DMS53 treated with DMSO at 0.1 percent for 48 hours (cell line): Measurements from ENCODE around the gene ZCCHC7.
"Not testable (repeated sequence)": the region's sequence is repeated elsewhere in the genome, so short reads cannot be mapped to it uniquely, and the experiment has no call there.

Experiments used
- DNase-seq: peaks from one replicate; lab custom pipeline; 2025; ENCODE audit not compliant: unreplicated experiment; lab: John Stamatoyannopoulos, UW

Gene ZCCHC7

GRCh38 chr9:37203456-37203855 lies 83.1 kb downstream of the ZCCHC7 start:
- not testable (repeated sequence) for DNase-seq

- no peak for DNase-seq
These were observed 85.8 kb downstream of the ZCCHC7 start for GRCh38 chr9:37206121-37206620.

- DNase-seq, result peak; percentile 16
These were observed 89.3 kb downstream of the ZCCHC7 start for GRCh38 chr9:37209431-37210386.

- no peak for DNase-seq
These were observed 90.6 kb downstream of the ZCCHC7 start for GRCh38 chr9:37210737-37211523.

- no peak for DNase-seq
These were observed 92.1 kb downstream of the ZCCHC7 start for GRCh38 chr9:37212435-37212834.

GRCh38 chr9:37215381-37215780 lies 95.0 kb downstream of the ZCCHC7 start:
- no peak for DNase-seq

- DNase-seq, result no peak
These were observed 95.5 kb downstream of the ZCCHC7 start for GRCh38 chr9:37215830-37216229.

GRCh38 chr9:37217161-37217560 lies 96.8 kb downstream of the ZCCHC7 start:
- DNase-seq, result no peak

- no peak for DNase-seq
These were observed 98.5 kb downstream of the ZCCHC7 start for GRCh38 chr9:37218800-37219425.

- DNase-seq, result no peak
These were observed 100.6 kb downstream of the ZCCHC7 start for GRCh38 chr9:37220971-37221370.

- DNase-seq, result no peak
These were observed 101.2 kb downstream of the ZCCHC7 start for GRCh38 chr9:37221489-37222106.

- no peak for DNase-seq
These were observed 109.1 kb downstream of the ZCCHC7 start for GRCh38 chr9:37229455-37229854.

- DNase-seq, result peak; percentile 4
These were observed 109.6 kb downstream of the ZCCHC7 start for GRCh38 chr9:37229882-37230482.

- DNase-seq, result no peak
These were observed 116.4 kb downstream of the ZCCHC7 start for GRCh38 chr9:37236822-37237221.

GRCh38 chr9:37238122-37238521 lies 117.7 kb downstream of the ZCCHC7 start:
- DNase-seq, result no peak

GRCh38 chr9:37239224-37239859 lies 119.0 kb downstream of the ZCCHC7 start:
- DNase-seq, result peak; percentile 60

GRCh38 chr9:37239921-37240320 lies 119.5 kb downstream of the ZCCHC7 start:
- DNase-seq, result no peak

- DNase-seq, result no peak
These were observed 121.0 kb downstream of the ZCCHC7 start for GRCh38 chr9:37241340-37241739.

GRCh38 chr9:37242089-37242488 lies 121.7 kb downstream of the ZCCHC7 start:
- no peak for DNase-seq
